Activated T-cell treated with anti-CD3 and anti-CD28 coated beads for 4 hours (primary cell): ENCODE results near the gene CDC5L.

Experiments used
- DNase-seq: peaks from one replicate; pipeline ENCODE4 v3.0.0-alpha.2; 2020

The CDC5L gene

GRCh38 chr6:44375071-44375470, 12.4 kb upstream of the CDC5L start:
- DNase-seq, result no peak

GRCh38 chr6:44377484-44377883, 10.0 kb upstream of the CDC5L start:
- no peak for DNase-seq

- no peak for DNase-seq
Observed at GRCh38 chr6:44377971-44378370, 9.5 kb upstream of the CDC5L start.

GRCh38 chr6:44381739-44382138, 5.8 kb upstream of the CDC5L start:
- DNase-seq, result no peak

GRCh38 chr6:44386364-44386928, 1.1 kb upstream of the CDC5L start:
- DNase-seq, result no peak

- no peak for DNase-seq
Observed at GRCh38 chr6:44386929-44387345, 569 bp upstream of the CDC5L start.

GRCh38 chr6:44388135-44388487, 605 bp downstream of the CDC5L start:
- no peak for DNase-seq

- no peak for DNase-seq
Observed at GRCh38 chr6:44388887-44389286, 1.4 kb downstream of the CDC5L start.

- DNase-seq, result no peak
Observed at GRCh38 chr6:44390158-44390683, 2.7 kb downstream of the CDC5L start.

- DNase-seq, result no peak
Observed at GRCh38 chr6:44395501-44395900, 8.0 kb downstream of the CDC5L start.

GRCh38 chr6:44396968-44397367, 9.5 kb downstream of the CDC5L start:
- DNase-seq, result no peak

GRCh38 chr6:44397424-44398164, 10.1 kb downstream of the CDC5L start:
- DNase-seq, result no peak

- DNase-seq, result no peak
Observed at GRCh38 chr6:44399991-44400390, 12.5 kb downstream of the CDC5L start.

- no peak for DNase-seq
Observed at GRCh38 chr6:44400572-44400971, 13.1 kb downstream of the CDC5L start.

- no peak for DNase-seq
Observed at GRCh38 chr6:44401138-44401537, 13.6 kb downstream of the CDC5L start.

GRCh38 chr6:44404022-44404714, 16.7 kb downstream of the CDC5L start:
- DNase-seq, result no peak

GRCh38 chr6:44404715-44405099, 17.2 kb downstream of the CDC5L start:
- DNase-seq, result no peak

GRCh38 chr6:44407951-44408670, 20.6 kb downstream of the CDC5L start:
- DNase-seq, result no peak

- DNase-seq, result no peak
Observed at GRCh38 chr6:44409207-44409794, 21.8 kb downstream of the CDC5L start.

GRCh38 chr6:44410363-44410762, 22.9 kb downstream of the CDC5L start:
- no peak for DNase-seq

GRCh38 chr6:44411141-44411540, 23.6 kb downstream of the CDC5L start:
- DNase-seq, result no peak

- no peak for DNase-seq
Observed at GRCh38 chr6:44415449-44415848, 27.9 kb downstream of the CDC5L start.

- DNase-seq, result no peak
Observed at GRCh38 chr6:44415873-44416502, 28.5 kb downstream of the CDC5L start.
